Measurements from ENCODE around the gene TRNAU1AP.
"Not testable (repeated sequence)": the region's sequence is repeated elsewhere in the genome, so short reads cannot be mapped to it uniquely, and the experiment has no call there.

TRNAU1AP gene

DNA sequence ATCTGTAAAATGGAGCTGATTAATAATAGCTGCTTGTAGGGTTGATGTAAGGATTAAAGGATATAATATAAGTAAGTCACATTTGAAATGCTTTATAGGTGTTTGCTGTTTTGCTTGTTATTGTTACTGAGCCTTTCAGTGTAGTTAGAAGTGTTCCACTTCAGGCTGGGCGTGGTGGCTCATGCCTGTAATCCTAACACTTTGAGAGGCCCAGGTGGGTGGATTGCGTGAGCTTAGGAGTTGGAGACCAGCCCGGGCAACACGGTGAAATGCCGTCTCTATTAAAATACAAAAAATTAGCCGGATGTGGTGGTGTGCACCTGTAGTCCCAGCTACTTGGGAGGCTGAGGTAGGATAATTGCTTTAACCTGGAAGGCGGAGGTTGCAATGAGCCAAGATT is 12.2 kb downstream of the TRNAU1AP start:
- TF ChIP-seq, protein P1, sequence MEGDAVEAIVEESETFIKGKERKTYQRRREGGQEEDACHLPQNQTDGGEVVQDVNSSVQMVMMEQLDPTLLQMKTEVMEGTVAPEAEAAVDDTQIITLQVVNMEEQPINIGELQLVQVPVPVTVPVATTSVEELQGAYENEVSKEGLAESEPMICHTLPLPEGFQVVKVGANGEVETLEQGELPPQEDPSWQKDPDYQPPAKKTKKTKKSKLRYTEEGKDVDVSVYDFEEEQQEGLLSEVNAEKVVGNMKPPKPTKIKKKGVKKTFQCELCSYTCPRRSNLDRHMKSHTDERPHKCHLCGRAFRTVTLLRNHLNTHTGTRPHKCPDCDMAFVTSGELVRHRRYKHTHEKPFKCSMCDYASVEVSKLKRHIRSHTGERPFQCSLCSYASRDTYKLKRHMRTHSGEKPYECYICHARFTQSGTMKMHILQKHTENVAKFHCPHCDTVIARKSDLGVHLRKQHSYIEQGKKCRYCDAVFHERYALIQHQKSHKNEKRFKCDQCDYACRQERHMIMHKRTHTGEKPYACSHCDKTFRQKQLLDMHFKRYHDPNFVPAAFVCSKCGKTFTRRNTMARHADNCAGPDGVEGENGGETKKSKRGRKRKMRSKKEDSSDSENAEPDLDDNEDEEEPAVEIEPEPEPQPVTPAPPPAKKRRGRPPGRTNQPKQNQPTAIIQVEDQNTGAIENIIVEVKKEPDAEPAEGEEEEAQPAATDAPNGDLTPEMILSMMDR (IDR thresholded peaks at IDR 0.05; ENCODE audit: low read depth, low read length, poor library complexity, severe bottlenecking): no peak
- TF ChIP-seq EZH2phosphoT487 (IDR thresholded peaks at IDR 0.05; ENCODE audit: borderline replicate concordance, low read length): no peak
- Histone ChIP-seq H3K9me2 (replicated peaks; ENCODE audit: control insufficient read depth, low read length) (no peaks in the 10 kb centered on the region), H3K79me2 (ENCODE audit: control insufficient read depth, low read length) (no peaks in the 10 kb centered on the region), H3K4me2 (ENCODE audit: low read length) (no peak overlapping the region), H3K4me3 (ENCODE audit: low read length) (no peak overlapping the region), H3F3A (ENCODE audit: control insufficient read depth, insufficient read depth) (no peaks in the 10 kb centered on the region), H4K20me1 (ENCODE audit: control insufficient read depth, insufficient read depth, low read depth, low read length) (no peaks in the 10 kb centered on the region), H3K27me3 (ENCODE audit: control insufficient read depth, low read length) (no peaks in the 10 kb centered on the region), H3K27ac (ENCODE audit: low read depth, low read length) (no peak overlapping the region), H3K9me3 (ENCODE audit: control insufficient read depth, insufficient read depth, low read length) (no peaks in the 10 kb centered on the region), H3K36me3 (ENCODE audit: control insufficient read depth, low read length) (peaks cover 70% of the 10 kb centered on the region), H3K4me1 (ENCODE audit: control insufficient read depth, low read length) (no peaks in the 10 kb centered on the region)

DNA sequence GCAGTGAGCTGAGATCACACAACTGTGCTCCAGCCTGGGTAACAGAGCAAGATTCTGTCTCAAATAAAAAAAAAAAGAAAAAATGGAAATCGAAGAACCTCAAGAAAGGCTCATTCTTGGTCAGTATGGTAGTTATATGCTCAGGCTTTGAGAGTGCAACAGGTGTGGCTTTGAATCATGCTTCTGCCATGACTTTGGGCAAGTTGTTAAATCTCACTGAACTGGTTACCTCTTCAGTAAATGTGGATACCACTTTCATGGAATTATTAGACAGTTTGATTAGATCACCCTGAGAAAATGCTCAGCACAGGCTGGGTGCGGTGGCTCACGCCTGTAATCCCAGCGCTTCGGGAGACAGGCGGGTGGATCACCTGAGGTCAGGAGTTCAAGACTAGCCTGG is 12.8 kb downstream of the TRNAU1AP start:
- Histone ChIP-seq H3K4me3 (ENCODE audit: low read length) (no peak overlapping the region), H3K27me3 (ENCODE audit: control insufficient read depth, low read length) (no peaks in the 10 kb centered on the region), H4K20me1 (ENCODE audit: control insufficient read depth, insufficient read depth, low read depth, low read length) (no peaks in the 10 kb centered on the region), H3K4me1 (ENCODE audit: control insufficient read depth, low read length) (no peaks in the 10 kb centered on the region), H3K9me2 (replicated peaks; ENCODE audit: control insufficient read depth, low read length) (no peaks in the 10 kb centered on the region), H3K9me3 (ENCODE audit: control insufficient read depth, insufficient read depth, low read length) (no peaks in the 10 kb centered on the region), H3K36me3 (ENCODE audit: control insufficient read depth, low read length) (peaks cover 70% of the 10 kb centered on the region), H3K79me2 (ENCODE audit: control insufficient read depth, low read length) (no peaks in the 10 kb centered on the region), H3K4me2 (ENCODE audit: low read length) (no peak overlapping the region), H3K27ac (ENCODE audit: low read depth, low read length) (no peak overlapping the region), H3F3A (ENCODE audit: control insufficient read depth, insufficient read depth) (no peaks in the 10 kb centered on the region)
- TF ChIP-seq, protein P1 (IDR thresholded peaks at IDR 0.05; ENCODE audit: low read depth, low read length, poor library complexity, severe bottlenecking): no peak
- TF ChIP-seq EZH2phosphoT487 (IDR thresholded peaks at IDR 0.05; ENCODE audit: borderline replicate concordance, low read length): no peak

DNA sequence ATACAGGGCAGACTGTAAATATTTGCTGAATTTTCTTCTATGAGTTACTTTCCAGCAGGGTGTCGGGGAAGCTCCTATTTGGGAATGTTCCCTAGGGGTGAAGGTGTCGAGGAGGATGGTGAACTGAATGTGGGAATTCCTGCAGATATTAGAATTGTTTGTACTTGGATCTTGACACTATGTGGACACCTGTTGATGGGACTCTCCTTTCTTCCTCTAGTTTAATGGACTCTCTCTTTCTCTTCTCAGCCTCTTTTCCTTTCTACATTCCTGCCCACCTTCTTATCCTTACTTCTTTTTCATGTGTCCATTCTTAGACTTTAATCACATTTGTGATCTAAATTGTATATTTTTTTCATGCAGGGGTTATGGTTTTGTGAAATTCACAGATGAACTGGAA is 14.0 kb downstream of the TRNAU1AP start:
- H3K9me3 ChIP-seq (ENCODE audit: control insufficient read depth, insufficient read depth, low read length): no peaks in the 10 kb centered on the region
- no peak overlapping the region for H3K4me2 ChIP-seq (ENCODE audit: low read length)
- H3F3A ChIP-seq (ENCODE audit: control insufficient read depth, insufficient read depth): no peaks in the 10 kb centered on the region
- H3K79me2 ChIP-seq (ENCODE audit: control insufficient read depth, low read length): no peaks in the 10 kb centered on the region
- H3K27ac ChIP-seq (ENCODE audit: low read depth, low read length): no peak overlapping the region
- H3K4me3 ChIP-seq (ENCODE audit: low read length): no peak overlapping the region
- H3K4me1 ChIP-seq (ENCODE audit: control insufficient read depth, low read length): no peaks in the 10 kb centered on the region
- no peaks in the 10 kb centered on the region for H4K20me1 ChIP-seq (ENCODE audit: control insufficient read depth, insufficient read depth, low read depth, low read length)
- no peaks in the 10 kb centered on the region for H3K27me3 ChIP-seq (ENCODE audit: control insufficient read depth, low read length)
- peaks cover 68% of the 10 kb centered on the region for H3K36me3 ChIP-seq (ENCODE audit: control insufficient read depth, low read length)
- no peak for TF ChIP-seq EZH2phosphoT487 (IDR thresholded peaks at IDR 0.05; ENCODE audit: borderline replicate concordance, low read length)
- TF ChIP-seq, protein P1 (IDR thresholded peaks at IDR 0.05; ENCODE audit: low read depth, low read length, poor library complexity, severe bottlenecking): no peak
- no peaks in the 10 kb centered on the region for H3K9me2 ChIP-seq (replicated peaks; ENCODE audit: control insufficient read depth, low read length)

DNA sequence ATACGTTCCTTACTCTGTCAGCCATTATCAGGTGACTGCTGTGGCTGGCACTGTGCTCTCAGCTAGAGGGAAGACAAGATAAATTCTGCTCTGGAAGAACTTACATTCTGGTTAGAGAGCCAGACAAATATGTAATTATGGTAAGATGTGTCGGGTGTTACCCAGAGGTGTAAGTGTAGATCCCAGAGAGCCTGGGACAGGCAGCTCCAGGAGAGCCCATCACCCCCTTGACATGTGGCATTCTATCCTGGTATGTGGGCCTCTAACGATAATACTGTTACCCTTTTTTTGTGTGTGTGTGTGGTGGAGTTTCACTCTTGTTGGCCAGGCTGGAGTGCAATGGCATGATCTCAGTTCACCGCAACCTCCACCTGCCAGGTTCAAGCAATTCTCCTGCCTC is 19.0 kb downstream of the TRNAU1AP start:
- H4K20me1 ChIP-seq (ENCODE audit: control insufficient read depth, insufficient read depth, low read depth, low read length): no peaks in the 10 kb centered on the region
- no peak overlapping the region for H3K4me2 ChIP-seq (ENCODE audit: low read length)
- no peak for TF ChIP-seq EZH2phosphoT487 (IDR thresholded peaks at IDR 0.05; ENCODE audit: borderline replicate concordance, low read length)
- TF ChIP-seq, protein P1 (IDR thresholded peaks at IDR 0.05; ENCODE audit: low read depth, low read length, poor library complexity, severe bottlenecking): no peak
- no peaks in the 10 kb centered on the region for H3K27me3 ChIP-seq (ENCODE audit: control insufficient read depth, low read length)
- H3K4me3 ChIP-seq (ENCODE audit: low read length): no peak overlapping the region
- H3K79me2 ChIP-seq (ENCODE audit: control insufficient read depth, low read length): no peaks in the 10 kb centered on the region
- H3K4me1 ChIP-seq (ENCODE audit: control insufficient read depth, low read length): no peaks in the 10 kb centered on the region
- no peak overlapping the region for H3K27ac ChIP-seq (ENCODE audit: low read depth, low read length)
- H3K36me3 ChIP-seq (ENCODE audit: control insufficient read depth, low read length): peaks cover 54% of the 10 kb centered on the region
- no peaks in the 10 kb centered on the region for H3K9me2 ChIP-seq (replicated peaks; ENCODE audit: control insufficient read depth, low read length)
- no peaks in the 10 kb centered on the region for H3K9me3 ChIP-seq (ENCODE audit: control insufficient read depth, insufficient read depth, low read length)
- peaks cover 12% of the 10 kb centered on the region for H3F3A ChIP-seq (ENCODE audit: control insufficient read depth, insufficient read depth)

DNA sequence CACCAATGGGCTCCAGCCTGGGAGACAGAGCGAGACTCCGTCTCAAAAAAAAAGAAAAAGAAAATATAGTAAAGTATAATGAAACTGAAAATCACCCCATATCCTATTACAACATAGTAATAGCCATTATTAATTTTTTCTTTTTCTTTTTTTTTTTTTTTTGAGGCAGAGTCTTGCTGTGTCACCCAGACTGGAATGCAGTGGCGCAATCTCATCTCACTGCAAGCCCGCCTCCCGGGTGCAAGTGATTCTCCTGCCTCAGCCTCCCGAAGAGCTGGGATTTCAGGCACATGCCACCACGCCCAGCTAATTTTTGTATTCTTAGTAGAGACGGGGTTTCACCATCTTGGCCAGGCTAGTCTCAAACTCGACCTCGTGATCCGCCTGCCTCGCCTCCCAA is 20.0 kb downstream of the TRNAU1AP start:
- H3K9me3 ChIP-seq (ENCODE audit: control insufficient read depth, insufficient read depth, low read length); H3K9me2 ChIP-seq (replicated peaks; ENCODE audit: control insufficient read depth, low read length); H3K4me2 ChIP-seq (ENCODE audit: low read length); H3K27ac ChIP-seq (ENCODE audit: low read depth, low read length); H4K20me1 ChIP-seq (ENCODE audit: control insufficient read depth, insufficient read depth, low read depth, low read length); H3K79me2 ChIP-seq (ENCODE audit: control insufficient read depth, low read length); H3K27me3 ChIP-seq (ENCODE audit: control insufficient read depth, low read length); H3K4me1 ChIP-seq (ENCODE audit: control insufficient read depth, low read length); H3K4me3 ChIP-seq (ENCODE audit: low read length): not testable (repeated sequence)
- peaks cover 54% of the 10 kb centered on the region for H3K36me3 ChIP-seq (ENCODE audit: control insufficient read depth, low read length)
- peaks cover 22% of the 10 kb centered on the region for H3F3A ChIP-seq (ENCODE audit: control insufficient read depth, insufficient read depth)

All from DOHH2 (cell line).